CD4-positive, CD25-positive, alpha-beta regulatory T cell (primary cell): ENCODE data around the gene ZNF627. TPM values are rescaled to one million over a fixed set of nuclear protein-coding genes. Genes with fewer than 3 reads are reported as not detected.

ENCODE experiments used
- ATAC-seq, 2 donors: fragments of 150-1000 bp; cut with Tn5 transposase; one replicate each; pipeline ENCODE4 v1.10.0; 2021; ENCODE audit warnings: low read depth in 2 of 2, moderate number of reproducible peaks in 2 of 2, moderate library complexity in 1 of 2
- DNase-seq, 3 donors: peaks; one replicate each; pipeline versions ENCODE4 v3.0.0 to v3.0.0-alpha.2; 2012 to 2022; ENCODE audit warnings: mixed read lengths in 1 of 3
- H3K27ac ChIP-seq: one replicate; pipeline ENCODE4 v1.7.0; 2013; ENCODE audit warnings: mild to moderate bottlenecking, low read length; ENCODE audit not compliant: insufficient read depth, poor library complexity, severe bottlenecking
- H3K27me3 ChIP-seq: one replicate; pipeline ENCODE4 v1.7.0; 2013; ENCODE audit warnings: low read length; ENCODE audit not compliant: control insufficient read depth, insufficient read depth
- H3K36me3 ChIP-seq: one replicate; pipeline ENCODE4 v1.7.0; 2013; ENCODE audit warnings: mild to moderate bottlenecking, low read length, moderate library complexity; ENCODE audit not compliant: control insufficient read depth, insufficient read depth
- H3K4me1 ChIP-seq: 2 replicates; pipeline ENCODE4 v1.7.0; 2013; ENCODE audit warnings: mild to moderate bottlenecking, low read length; ENCODE audit not compliant: insufficient read depth, control insufficient read depth, poor library complexity, severe bottlenecking
- H3K4me3 ChIP-seq: one replicate; pipeline ENCODE4 v1.7.0; 2013; ENCODE audit warnings: low read depth, mild to moderate bottlenecking, low read length, moderate library complexity
- H3K9me3 ChIP-seq, 2 experiments: 1 replicate in 1 of 2; 2 replicates in 1 of 2; pipeline ENCODE4 v1.7.0; 2013; ENCODE audit warnings: low read length in 2 of 2, mild to moderate bottlenecking in 1 of 2, moderate library complexity in 1 of 2; ENCODE audit not compliant: control insufficient read depth in 2 of 2
- H3K27ac Mint-ChIP-seq, 3 donors: one replicate each; pipeline ENCODE4 v1.8.0; 2020 to 2022; ENCODE audit warnings: mild to moderate bottlenecking in 3 of 3, mixed read lengths in 3 of 3, moderate library complexity in 2 of 3
- H3K27me3 Mint-ChIP-seq: one replicate; pipeline ENCODE4 v1.8.0; 2022; ENCODE audit warnings: mild to moderate bottlenecking, mixed read lengths
- H3K36me3 Mint-ChIP-seq: one replicate; pipeline ENCODE4 v1.8.0; 2020; ENCODE audit warnings: mixed read lengths
- H3K4me1 Mint-ChIP-seq, 4 donors: one replicate each; pipeline ENCODE4 v1.8.0; 2020 to 2022; ENCODE audit warnings: mixed read lengths in 4 of 4, mild to moderate bottlenecking in 1 of 4
- H3K4me3 Mint-ChIP-seq, 4 donors: one replicate each; pipeline ENCODE4 v1.8.0; 2020 to 2022; ENCODE audit warnings: mild to moderate bottlenecking in 4 of 4, mixed read lengths in 4 of 4, moderate library complexity in 3 of 4
- H3K9me3 Mint-ChIP-seq, 7 donors: one replicate each; pipeline ENCODE4 v1.8.0; 2020 to 2022; ENCODE audit warnings: mixed read lengths in 7 of 7, mild to moderate bottlenecking in 3 of 7, moderate library complexity in 2 of 7
- polyA plus RNA-seq, 4 donors: library from polyadenylated mRNA; unstranded; fragments of 300-500 nt; fragmentation: Illumina TruSeq; gene quantifications; one replicate each; pipeline ENCODE4 v1.2.3, GENCODE V29; 2021
- total RNA-seq: library from RNA; stranded (reverse); gene quantifications from one replicate; pipeline ENCODE4 v1.2.3, GENCODE V29; 2022

ZNF627 gene
- total and polyA plus RNA-seq, 5 donors from 2014 or later = 6.4 to 14.3 (median 10.6) TPM

DNA sequence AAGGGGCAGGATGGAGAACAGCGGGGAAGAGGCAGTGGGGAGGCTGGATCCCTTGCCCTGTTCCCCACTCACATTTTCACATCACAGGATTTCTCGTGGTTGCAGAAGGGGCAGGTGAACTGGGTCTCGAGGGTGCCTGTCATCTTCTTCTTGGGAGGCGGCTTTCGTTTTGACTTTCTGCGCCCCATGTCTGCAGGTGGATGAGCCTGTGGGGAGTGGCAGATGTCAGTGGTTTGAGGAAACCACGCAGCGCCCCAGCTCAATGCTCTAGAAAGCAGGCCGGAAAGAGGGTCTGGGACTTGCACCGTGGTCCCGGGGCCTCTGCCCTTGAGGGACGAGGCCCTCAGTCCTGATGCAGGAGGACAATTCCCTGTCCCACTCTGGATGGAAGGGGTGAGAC lies 43.1 kb upstream of the ZNF627 start:
- peaks cover 27% of the 10 kb centered on the region for H3K4me1 ChIP-seq
- peak overlapping the region in 2 of 4 donors; percentile 21 to 61 for H3K4me3 Mint-ChIP-seq
- H3K9me3 ChIP-seq = no peaks in the 10 kb centered on the region
- peak in 1 of 3 donors; percentile 66 for DNase-seq
- no peaks in the 10 kb centered on the region for H3K27me3 Mint-ChIP-seq
- H3K27ac ChIP-seq = no peak overlapping the region
- no peaks in the 10 kb centered on the region for H3K27me3 ChIP-seq
- H3K36me3 ChIP-seq = peaks cover 38% of the 10 kb centered on the region
- H3K4me1 Mint-ChIP-seq = peaks cover 13 to 38% (median 21%) of the 10 kb centered on the region in 4 donors
- H3K36me3 Mint-ChIP-seq = peaks cover 7% of the 10 kb centered on the region
- no peak overlapping the region for H3K4me3 ChIP-seq
- no peak for ATAC-seq
- peaks cover 0 to 3% (median 0%) of the 10 kb centered on the region in 7 donors for H3K9me3 Mint-ChIP-seq
- peak overlapping the region in 2 of 3 donors; percentile 32 to 75 for H3K27ac Mint-ChIP-seq

- Mint-ChIP-seq H3K27me3 (no peaks in the 10 kb centered on the region), H3K4me1 (peaks cover 14 to 44% (median 26%) of the 10 kb centered on the region in 4 donors), H3K9me3 (peaks cover 0 to 3% (median 0%) of the 10 kb centered on the region in 7 donors), H3K4me3 (peak overlapping the region in 3 of 4 donors; percentile 71 to 95 (median 81)), H3K36me3 (peaks cover 7% of the 10 kb centered on the region), H3K27ac (peak overlapping the region; percentile 32 to 86 (median 68))
- Histone ChIP-seq H3K4me3 (no peak overlapping the region), H3K27me3 (no peaks in the 10 kb centered on the region), H3K27ac (no peak overlapping the region), H3K36me3 (peaks cover 38% of the 10 kb centered on the region), H3K4me1 (peaks cover 32% of the 10 kb centered on the region), H3K9me3 (no peaks in the 10 kb centered on the region)
- no peak for DNase-seq
- no peak for ATAC-seq
Measured at GRCh38 chr19:11555246-11555645, 42.0 kb upstream of the ZNF627 start.

DNA sequence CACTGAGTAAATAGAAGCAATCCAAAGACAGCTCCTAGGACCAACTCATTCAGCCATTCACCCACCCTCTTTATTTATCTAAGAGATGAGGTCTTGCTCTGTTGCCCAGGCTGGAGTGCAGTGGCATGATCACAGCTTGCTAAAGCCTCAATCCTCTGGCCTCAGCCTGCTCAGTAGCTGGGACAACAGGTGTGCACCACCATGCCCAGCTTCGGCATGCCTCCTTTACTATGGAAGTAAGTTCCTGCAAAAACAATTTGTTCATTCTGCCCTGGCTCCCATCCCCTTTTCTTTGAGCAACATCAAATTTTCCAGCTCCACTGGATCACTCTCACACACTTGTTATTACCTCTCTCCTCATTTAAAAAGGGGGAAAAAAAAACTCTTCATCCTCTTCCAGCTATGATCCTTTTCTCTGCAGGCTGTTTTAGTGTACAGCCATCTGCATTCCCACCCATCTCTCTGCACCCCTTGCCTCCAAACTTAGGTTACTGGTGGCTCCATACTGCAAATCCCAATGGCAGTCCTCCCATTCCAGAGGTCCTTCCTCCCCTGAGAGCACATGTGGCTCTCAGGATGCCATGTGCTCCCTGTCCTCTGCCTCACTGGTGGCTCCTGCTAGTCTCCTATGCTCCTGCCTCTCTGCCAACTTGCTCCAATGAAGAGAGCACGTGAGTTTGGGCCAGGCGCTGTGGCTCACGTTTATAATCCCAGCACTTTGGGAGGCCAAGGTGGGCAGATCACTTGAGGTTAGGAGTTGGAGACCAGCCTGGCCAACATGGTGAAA lies 40.5 kb upstream of the ZNF627 start:
- Mint-ChIP-seq H3K27ac (peak overlapping the region; percentile 46 to 71 (median 63)), H3K4me3 (peak overlapping the region; percentile 75 to 99 (median 96)), H3K4me1 (peaks cover 19 to 53% (median 31%) of the 10 kb centered on the region in 4 donors), H3K36me3 (peaks cover 7% of the 10 kb centered on the region), H3K27me3 (no peaks in the 10 kb centered on the region), H3K9me3 (peaks cover 0 to 3% (median 0%) of the 10 kb centered on the region in 7 donors)
- H3K9me3 ChIP-seq = no peaks in the 10 kb centered on the region
- no peak for ATAC-seq
- H3K4me3 ChIP-seq = no peak overlapping the region
- peaks cover 38% of the 10 kb centered on the region for H3K36me3 ChIP-seq
- DNase-seq = no peak
- H3K4me1 ChIP-seq = peaks cover 39% of the 10 kb centered on the region
- no peak overlapping the region for H3K27ac ChIP-seq
- no peaks in the 10 kb centered on the region for H3K27me3 ChIP-seq

- H3K9me3 Mint-ChIP-seq = peaks cover 0 to 3% (median 0%) of the 10 kb centered on the region in 7 donors
- peaks cover 17 to 51% (median 34%) of the 10 kb centered on the region in 4 donors for H3K4me1 Mint-ChIP-seq
Measured at GRCh38 chr19:11558881-11559828, 38.1 kb upstream of the ZNF627 start, which contains the start of gene ELOF1. TSS of gene ELOF1 (minus strand) at chr19:11559230. CDS start at chr19:11554347, 4,883 bp downstream.

DNA sequence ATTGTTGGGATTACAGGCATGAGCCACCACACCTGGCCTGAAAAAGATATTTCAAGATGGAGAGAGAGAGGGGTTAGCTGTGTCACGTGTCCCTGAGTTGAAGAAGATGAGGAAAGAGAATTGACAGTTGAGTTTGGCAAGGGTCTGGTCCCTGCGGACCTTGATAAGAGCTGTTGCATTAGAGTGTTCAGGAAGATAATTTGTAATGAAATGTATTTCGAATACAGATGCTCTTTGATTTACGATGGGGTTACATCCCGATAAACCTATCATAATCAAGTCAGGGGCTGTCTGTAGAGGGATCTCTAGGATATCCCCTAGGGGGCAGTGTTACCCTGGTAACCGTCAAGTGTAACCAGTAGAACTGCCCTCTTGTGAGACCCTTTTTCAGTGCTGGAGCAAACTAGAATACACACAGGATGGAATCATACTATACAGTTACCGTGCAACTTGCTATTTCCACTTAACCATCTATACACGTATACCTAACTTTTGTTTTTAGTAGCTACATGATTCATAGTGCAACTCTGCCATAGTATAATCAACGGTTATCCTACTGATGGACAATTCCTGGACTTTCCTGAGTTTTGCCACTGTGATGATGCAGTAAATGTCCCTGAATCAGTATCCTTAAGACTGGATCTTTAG lies 36.8 kb upstream of the ZNF627 start:
- H3K27ac ChIP-seq = no peak overlapping the region
- H3K36me3 ChIP-seq = peaks cover 8% of the 10 kb centered on the region
- ATAC-seq (peak; percentile 44 to 47), DNase-seq (peak; percentile 43 to 90 (median 76))
- Mint-ChIP-seq H3K27ac (peak overlapping the region in 2 of 3 donors; percentile 73 to 86), H3K4me3 (peak overlapping the region; percentile 80 to 98 (median 88)), H3K9me3 (peaks cover 0 to 3% (median 0%) of the 10 kb centered on the region in 7 donors), H3K36me3 (peaks cover 3% of the 10 kb centered on the region), H3K27me3 (no peaks in the 10 kb centered on the region), H3K4me1 (peaks cover 17 to 45% (median 32%) of the 10 kb centered on the region in 4 donors)
- H3K4me1 ChIP-seq = peaks cover 31% of the 10 kb centered on the region
- H3K9me3 ChIP-seq = no peaks in the 10 kb centered on the region
- H3K27me3 ChIP-seq = no peaks in the 10 kb centered on the region
- peak overlapping the region; percentile 65 for H3K4me3 ChIP-seq

More at GRCh38 chr19:11558881-11559828, 38.1 kb upstream of the ZNF627 start, which contains the start of gene ELOF1:
- Histone ChIP-seq H3K36me3 (peaks cover 17% of the 10 kb centered on the region), H3K4me1 (peaks cover 34% of the 10 kb centered on the region), H3K27ac (peak within 1 kb of the TSS; percentile 72), H3K9me3 (no peaks in the 10 kb centered on the region), H3K27me3 (no peaks in the 10 kb centered on the region), H3K4me3 (peak within 1 kb of the TSS; percentile 96)
- Mint-ChIP-seq H3K36me3 (peaks cover 7% of the 10 kb centered on the region), H3K27ac (peak within 1 kb of the TSS; percentile 85 to 95 (median 92)), H3K4me3 (peak within 1 kb of the TSS; percentile 95 to 99 (median 98)), H3K27me3 (no peaks in the 10 kb centered on the region)
- ATAC-seq (peak; percentile 94 to 96), DNase-seq (peak; percentile 96 to 99 (median 96))

DNA sequence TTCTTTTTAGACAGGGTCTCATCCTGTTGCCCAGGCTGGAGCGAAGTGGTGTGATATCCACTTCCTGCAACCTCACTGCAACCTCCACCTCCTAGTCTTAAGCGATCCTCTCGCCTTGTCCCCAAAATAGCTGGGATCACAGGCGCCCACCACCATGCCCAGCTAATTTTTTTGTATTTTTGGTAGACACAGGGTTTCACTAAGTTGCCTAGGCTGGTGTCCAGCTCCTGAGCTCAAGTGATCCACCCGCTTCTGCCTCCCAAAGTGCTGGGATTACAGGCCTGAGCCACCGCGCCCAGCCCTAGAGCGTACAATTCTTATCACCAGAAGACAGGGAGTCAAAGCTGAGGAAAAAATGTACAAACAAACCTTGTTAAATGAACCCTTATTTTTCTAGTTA lies 33.8 kb upstream of the ZNF627 start:
- no peak overlapping the region for H3K4me3 ChIP-seq
- H3K27ac ChIP-seq = no peak overlapping the region
- H3K4me1 ChIP-seq = peaks cover 16% of the 10 kb centered on the region
- no peaks in the 10 kb centered on the region for H3K27me3 ChIP-seq
- H3K9me3 ChIP-seq = no peaks in the 10 kb centered on the region
- ATAC-seq (no peak), DNase-seq (no peak)
- H3K4me3 Mint-ChIP-seq = peak overlapping the region in 1 of 4 donors; percentile 44
- H3K27me3 Mint-ChIP-seq = no peaks in the 10 kb centered on the region
- H3K4me1 Mint-ChIP-seq = peaks cover 7 to 21% (median 15%) of the 10 kb centered on the region in 4 donors
- no peaks in the 10 kb centered on the region for H3K36me3 ChIP-seq
- H3K9me3 Mint-ChIP-seq = no peaks in the 10 kb centered on the region
- peak overlapping the region in 1 of 3 donors; percentile 9 for H3K27ac Mint-ChIP-seq
- H3K36me3 Mint-ChIP-seq = peaks cover 3% of the 10 kb centered on the region
